WTC11 (cell line): ENCODE measurements around the gene ZDHHC7.

Source experiments
- CTCF ChIP-seq: fragments of 200-600 bp; IDR thresholded peaks from 2 replicates; pipeline ENCODE4 v1.8.0; 2022; ENCODE audit warnings: antibody characterized with exemption
- IRF2 ChIP-seq: sonication (generic); formaldehyde crosslinking; IDR thresholded peaks from 2 replicates; pipeline ENCODE4 v1.8.0; 2022; ENCODE audit warnings: low read depth, missing genetic modification reagents, borderline replicate concordance
- NFYB ChIP-seq: sonication (generic); formaldehyde crosslinking; conservative IDR thresholded peaks from 2 replicates; pipeline ENCODE4 v1.8.0; 2022; ENCODE audit warnings: low read depth, missing genetic modification reagents
- USF2 ChIP-seq: sonication (generic); formaldehyde crosslinking; IDR thresholded peaks from 2 replicates; pipeline ENCODE4 v1.8.1; 2023; ENCODE audit warnings: mild to moderate bottlenecking, missing genetic modification reagents, moderate library complexity

- TF ChIP-seq CTCF = no peak
- no peak for TF ChIP-seq USF2
- TF ChIP-seq NFYB (CRISPR knock-in tag) = no peak
- TF ChIP-seq IRF2 (CRISPR knock-in tag) = no peak
These were observed 36.6 kb upstream of the ZDHHC7 start for GRCh38 chr16:85047867-85048455.
